NCI-H82 treated with DMSO at 0.1 percent for 48 hours (cell line): ENCODE data around the gene NBAS.

Experiments used
- DNase-seq: peaks from one replicate; lab custom pipeline; 2025; ENCODE audit not compliant: unreplicated experiment; lab: John Stamatoyannopoulos, UW

Gene NBAS

GRCh38 chr2:15560988-15561573 is at the start of gene NBAS:
NBAS (minus strand) TSS chr2:15561334; CDS start chr2:15561304, 30 bp downstream.
- peak; percentile 86 for DNase-seq

GRCh38 chr2:15610430-15610952 is 49.4 kb upstream of the NBAS start:
- no peak for DNase-seq

GRCh38 chr2:15609341-15610042 is 48.4 kb upstream of the NBAS start:
- no peak for DNase-seq

DNA sequence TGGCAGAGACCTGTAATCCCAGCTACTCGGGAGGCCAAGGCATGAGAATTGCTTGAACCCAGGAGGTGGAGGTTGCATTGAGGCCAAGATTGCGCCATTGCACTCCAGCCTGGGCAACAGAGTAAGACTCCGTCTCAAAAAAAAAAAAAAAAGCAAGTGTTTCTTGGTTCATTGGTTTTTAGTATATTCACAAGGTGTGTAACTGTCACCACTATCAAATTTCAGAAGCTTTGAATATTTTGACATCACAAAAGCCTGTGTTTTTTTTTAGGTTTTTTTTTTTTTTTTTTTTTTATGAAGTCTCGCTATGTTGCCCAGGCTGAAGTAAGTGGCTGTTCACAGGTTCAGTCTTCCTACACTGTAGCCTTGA is 47.2 kb upstream of the NBAS start:
- no peak for DNase-seq

GRCh38 chr2:15607709-15608391 is 46.7 kb upstream of the NBAS start:
- DNase-seq: no peak

DNA sequence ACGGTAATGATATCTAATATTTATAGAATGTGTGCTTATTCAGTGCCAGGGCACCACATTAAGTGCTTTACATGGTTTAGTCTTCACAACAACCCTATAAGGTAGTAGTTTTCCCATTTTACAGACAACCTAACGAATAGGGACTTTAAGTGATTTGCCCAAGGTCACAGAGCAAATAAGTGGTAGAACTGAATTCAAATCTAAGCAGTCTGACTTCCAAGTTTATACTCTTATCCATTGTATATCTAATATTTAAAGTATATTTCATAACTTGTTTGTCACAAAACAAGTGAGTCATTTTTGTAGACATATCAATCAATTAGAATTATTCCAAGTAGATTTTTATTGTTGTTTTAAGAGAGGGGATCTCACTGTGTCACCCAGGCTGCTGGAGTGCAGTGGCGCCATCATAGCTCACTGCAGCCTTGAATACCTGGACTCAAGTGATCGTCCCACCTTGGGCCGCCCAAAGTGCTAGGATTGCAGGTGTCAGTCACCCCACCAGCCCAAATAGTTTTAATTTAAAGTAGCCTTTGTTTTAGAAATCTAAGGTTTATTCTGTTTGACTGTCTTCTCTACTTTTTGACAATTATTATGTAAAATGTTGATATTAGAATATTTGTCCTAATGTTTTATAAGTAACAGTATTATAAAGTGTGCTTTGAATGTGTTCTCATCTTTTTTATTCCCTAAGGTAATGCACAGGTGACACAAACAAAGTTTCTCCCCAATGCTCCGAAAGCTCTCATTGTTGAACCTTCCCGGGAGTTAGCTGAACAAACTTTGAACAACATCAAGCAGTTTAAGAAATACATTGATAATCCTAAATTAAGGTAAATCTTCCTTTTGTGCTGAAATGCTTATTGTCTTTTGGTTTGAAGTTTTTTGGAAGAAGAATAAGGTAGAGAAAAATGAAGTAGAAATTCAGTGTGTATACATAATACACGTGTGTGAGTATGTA is 45.6 kb upstream of the NBAS start:
- no peak for DNase-seq

- DNase-seq: no peak
These were observed 44.6 kb upstream of the NBAS start for GRCh38 chr2:15605721-15606120.

DNA sequence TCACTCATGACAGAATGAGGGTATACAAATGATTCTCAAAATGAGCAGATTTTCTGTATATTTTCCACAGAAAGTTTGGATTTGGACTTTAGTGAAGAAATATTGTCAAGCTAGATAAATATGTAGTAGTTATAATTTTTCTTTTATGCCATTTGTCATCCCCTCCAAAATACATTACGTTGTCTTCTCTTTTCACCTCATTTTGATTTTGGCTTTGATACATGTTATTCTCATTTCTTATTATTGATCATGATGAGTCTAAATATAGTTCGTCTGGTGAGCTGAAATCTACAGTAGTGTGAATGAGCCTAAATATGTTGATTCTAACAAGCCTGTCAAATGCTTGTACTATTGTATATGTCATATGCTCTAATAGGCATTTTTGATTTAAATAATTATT is 42.8 kb upstream of the NBAS start:
- no peak for DNase-seq

GRCh38 chr2:15603044-15603765 is 42.1 kb upstream of the NBAS start:
- no peak for DNase-seq

- no peak for DNase-seq
These were observed 41.3 kb upstream of the NBAS start for GRCh38 chr2:15602393-15602792.

- no peak for DNase-seq
These were observed 40.5 kb upstream of the NBAS start for GRCh38 chr2:15601681-15602080.

- no peak for DNase-seq
These were observed 38.9 kb upstream of the NBAS start for GRCh38 chr2:15599994-15600393.

DNA sequence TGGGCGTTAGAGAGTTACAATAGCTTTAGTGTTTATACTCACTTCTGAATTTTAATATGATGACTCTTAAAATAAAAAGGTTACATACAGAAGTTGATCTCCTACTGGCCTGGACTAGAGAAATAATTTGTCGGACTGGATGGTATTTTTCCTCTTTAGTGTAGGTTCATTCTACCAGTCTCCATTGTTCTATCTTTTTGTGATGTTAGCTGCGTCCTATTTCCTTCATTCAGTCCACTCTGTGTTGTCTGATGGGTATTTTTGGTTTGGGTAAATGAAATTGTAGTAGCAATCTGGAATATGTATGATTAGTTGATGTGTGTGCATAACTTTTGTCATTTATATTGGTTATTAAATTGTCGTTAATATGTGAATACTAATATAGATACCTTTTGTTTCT is 35.8 kb upstream of the NBAS start:
- no peak for DNase-seq

- DNase-seq: no peak
These were observed 35.2 kb upstream of the NBAS start for GRCh38 chr2:15596350-15596749.

DNA sequence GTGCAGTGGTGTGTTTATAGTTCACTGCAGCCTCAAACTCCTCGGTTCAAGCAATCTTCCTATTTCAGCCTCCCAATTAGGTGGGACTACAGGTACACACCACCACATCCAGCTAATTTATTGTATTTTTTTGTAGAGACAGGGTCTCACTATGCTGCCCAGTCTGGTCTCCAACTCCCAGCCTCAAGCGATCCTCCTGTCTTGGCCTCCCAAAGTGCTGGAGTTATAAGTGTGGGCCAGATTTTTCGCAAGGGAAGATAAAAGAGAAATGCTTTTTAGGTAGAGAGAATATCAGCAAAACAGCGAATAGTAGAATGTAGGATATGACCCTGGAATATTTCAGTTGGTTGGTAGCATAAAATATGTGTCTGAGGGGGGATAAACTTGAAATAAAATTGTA is 34.8 kb upstream of the NBAS start:
- DNase-seq: no peak

DNA sequence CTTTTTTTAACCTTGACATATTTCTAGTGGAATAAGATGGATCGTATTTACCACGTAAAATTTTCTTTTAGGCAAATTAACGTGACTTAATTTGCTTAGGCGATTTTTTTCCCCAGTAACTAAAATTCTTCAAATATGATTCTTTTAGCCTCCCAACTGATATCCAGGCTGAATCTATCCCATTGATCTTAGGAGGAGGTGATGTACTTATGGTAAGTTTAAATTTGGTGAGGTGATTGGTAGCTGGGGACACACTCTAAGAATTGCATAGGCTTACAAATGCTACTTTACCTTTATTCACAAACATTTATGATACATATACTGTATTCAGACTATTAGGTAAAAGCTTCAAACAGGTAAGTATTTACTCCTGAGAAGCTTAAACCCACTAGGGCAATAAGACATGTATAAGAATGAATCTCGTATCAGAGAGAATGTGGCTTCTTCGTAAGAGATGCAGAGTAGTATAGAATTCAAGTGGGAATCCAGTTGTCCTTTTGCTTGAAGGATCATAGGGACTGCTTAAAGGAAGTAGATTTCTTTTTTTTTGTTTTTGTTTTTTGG is 34.3 kb upstream of the NBAS start:
- DNase-seq: no peak

GRCh38 chr2:15594291-15595256 is 33.4 kb upstream of the NBAS start:
- DNase-seq: no peak

DNA sequence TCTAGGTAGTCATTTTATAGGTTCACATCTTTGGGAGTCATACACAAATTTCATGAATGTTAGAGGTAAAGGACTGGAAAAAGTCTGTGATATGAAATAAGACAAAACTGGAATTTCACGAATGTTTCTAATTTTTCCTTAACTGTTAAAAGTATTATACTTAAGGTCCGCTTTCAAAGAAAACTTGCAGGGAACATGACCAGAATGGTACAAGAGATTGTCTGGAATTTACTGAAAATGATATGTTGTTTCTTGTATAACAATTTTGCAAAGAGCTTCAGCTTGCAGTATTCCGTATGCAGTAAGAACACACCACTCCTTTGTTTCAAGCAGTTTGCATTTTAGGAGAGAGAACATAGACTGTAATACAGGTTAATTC is 32.2 kb upstream of the NBAS start:
- DNase-seq: no peak
